SH-SY5Y (cell line): ENCODE results near the gene PTPRA.

Experiments
- GATA2 ChIP-seq: IDR thresholded peaks from 2 replicates; pipeline ENCODE4 v1.6.1; 2011; ENCODE audit warnings: mild to moderate bottlenecking, low read depth, low read length
- GATA3 ChIP-seq: IDR thresholded peaks from 2 replicates; pipeline ENCODE4 v1.6.1; 2011; ENCODE audit warnings: low read depth, mild to moderate bottlenecking, low read length, moderate library complexity

DNA sequence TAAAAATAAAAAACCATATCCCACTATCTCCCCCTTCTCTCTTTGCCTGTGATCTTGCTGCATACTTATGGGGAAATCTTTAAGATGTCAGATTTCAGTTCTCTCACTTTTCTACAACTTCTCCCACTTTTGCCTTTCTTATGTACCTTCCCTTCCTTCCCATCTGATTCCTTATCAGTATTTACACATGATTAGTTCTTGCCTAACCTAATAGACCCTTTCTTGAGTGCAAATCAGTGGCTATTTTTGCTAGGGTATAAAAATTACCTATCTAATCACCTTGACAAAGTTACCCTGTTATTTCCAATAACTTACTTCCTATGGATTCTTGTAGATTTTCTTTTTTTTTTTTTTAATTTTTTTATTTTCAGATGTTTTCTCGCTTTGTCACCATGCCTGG is 75.7 kb downstream of the PTPRA start:
- no peak for TF ChIP-seq GATA2
- no peak for TF ChIP-seq GATA3
